HL-60 (cell line): ENCODE measurements around the gene CARD9.

Source experiments
- CTCF ChIP-seq: IDR thresholded peaks from one replicate; pipeline ENCODE4 v1.5.1; 2011; ENCODE audit warnings: low read length, control low read depth, inconsistent platforms; ENCODE audit not compliant: insufficient read depth
- GABPA ChIP-seq: IDR thresholded peaks from 2 replicates; pipeline ENCODE4 v1.6.1; 2012; ENCODE audit warnings: low read depth
- POLR2AphosphoS5 ChIP-seq: IDR thresholded peaks from 2 replicates; pipeline ENCODE4 v1.6.1; 2012; ENCODE audit warnings: low read depth
- SPI1 ChIP-seq: IDR thresholded peaks from 2 replicates; pipeline ENCODE4 v1.6.1; 2012; ENCODE audit warnings: low read depth, mild to moderate bottlenecking, borderline replicate concordance

GRCh38 chr9:136345281-136346156, 27.9 kb downstream of the CARD9 start:
- no peak for TF ChIP-seq CTCF
- no peak for TF ChIP-seq SPI1
- no peak for TF ChIP-seq GABPA
- no peak for TF ChIP-seq POLR2AphosphoS5
